GM20431 (cell line): ENCODE data around the gene TMED1.

Experiments used
- in situ Hi-C: fragments of 300-500 bp; cut with MseI, MboI; formaldehyde crosslinking; loops from one replicate; pipeline ENCODE4 v1.15.0; 2020; ENCODE audit warnings: low sequenced_read_pairs; ENCODE audit not compliant: unreplicated experiment

TMED1 gene

GRCh38 chr19:10836479-10837330 is 693 bp upstream of the TMED1 start:
- in situ Hi-C loops, result no loop called here

- in situ Hi-C loops, result no loop called here
Measured at GRCh38 chr19:10835089-10835753, 791 bp downstream of the TMED1 start.

GRCh38 chr19:10832939-10833296 is 3.1 kb downstream of the TMED1 start:
- in situ Hi-C loops, result no loop called here

- in situ Hi-C loops, result no loop called here
Measured at GRCh38 chr19:10831987-10832938, 3.7 kb downstream of the TMED1 start.

DNA sequence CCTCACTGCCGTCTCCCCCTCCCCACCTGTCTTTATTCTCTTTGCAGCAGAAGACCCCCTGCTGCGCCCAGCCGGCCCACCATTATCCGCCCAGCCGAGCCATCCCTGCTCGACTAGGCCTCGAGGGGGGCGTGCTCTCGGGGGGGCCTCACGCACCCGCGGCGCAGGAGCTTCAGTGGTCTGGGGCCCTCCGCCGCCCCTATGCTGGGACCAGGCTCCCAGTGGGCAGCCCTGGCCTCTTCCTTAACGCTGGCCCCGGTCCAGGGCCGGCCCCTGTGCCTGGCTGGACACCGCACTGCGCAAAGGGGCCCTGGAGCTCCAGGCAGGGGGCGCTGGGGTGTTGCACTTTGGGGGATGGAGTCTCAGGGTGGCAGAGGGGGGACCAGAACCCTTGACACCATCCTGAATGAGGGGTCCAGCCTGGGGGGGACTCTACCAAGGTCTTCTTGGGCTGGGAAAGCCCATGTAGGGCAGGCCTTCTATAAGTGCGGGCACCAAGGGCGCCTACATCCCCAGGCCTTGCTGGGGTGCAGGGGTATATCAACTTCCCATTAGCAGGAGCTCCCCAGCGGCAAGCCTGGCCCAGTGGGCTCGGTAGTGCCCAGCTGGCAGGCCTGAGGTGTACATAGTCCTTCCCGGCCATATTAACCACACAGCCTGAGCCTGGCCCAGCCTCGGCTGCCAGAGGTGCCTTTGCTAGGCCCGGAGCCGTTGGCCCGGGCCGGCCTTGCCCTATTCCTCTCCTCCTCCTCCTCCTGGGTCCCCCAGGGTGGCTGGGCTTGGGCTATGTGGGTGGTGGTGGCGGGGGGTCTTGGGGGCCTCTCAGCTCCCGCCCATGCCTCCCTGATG is 4.9 kb downstream of the TMED1 start:
- in situ Hi-C loops, result no loop called here

DNA sequence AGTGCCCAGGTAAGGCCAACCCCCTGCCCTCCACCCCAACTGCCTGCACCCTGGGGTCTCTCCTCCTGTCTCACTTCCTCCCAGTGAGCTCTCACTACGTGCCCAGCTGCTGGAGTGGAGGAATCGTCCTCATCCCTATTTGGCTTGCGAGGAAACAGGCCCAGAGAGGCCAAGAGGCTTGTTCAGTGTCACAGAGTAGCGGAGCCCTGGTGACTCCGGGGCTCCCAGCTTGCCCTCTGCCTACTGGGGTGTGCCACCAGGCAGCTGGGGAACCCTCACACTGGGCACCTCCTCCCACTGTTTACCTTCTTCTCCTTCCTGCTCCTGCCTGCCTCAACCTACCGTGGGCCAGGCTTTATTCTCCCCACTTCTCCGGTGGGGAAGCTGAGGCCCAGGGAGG is 5.6 kb downstream of the TMED1 start:
- in situ Hi-C loops, result no loop called here

DNA sequence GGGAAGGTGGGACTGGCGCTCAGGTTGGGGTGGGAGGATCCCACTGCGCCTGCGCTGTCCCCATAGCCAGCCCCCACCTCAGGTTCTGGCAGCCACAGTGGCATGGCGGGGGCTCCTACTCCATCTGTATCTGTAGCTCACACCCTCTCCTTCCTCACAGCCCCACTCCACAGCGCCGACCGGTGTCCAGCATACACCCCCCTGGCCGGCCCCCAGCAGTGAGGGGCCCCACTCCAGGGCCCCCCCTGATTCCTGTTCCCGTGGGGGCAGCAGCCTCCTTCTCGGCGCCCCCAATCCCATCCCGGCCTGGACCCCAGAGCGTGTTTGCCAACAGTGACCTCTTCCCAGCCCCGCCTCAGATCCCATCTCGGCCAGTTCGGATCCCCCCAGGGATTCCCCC is 6.0 kb downstream of the TMED1 start:
- in situ Hi-C loops, result no loop called here

- in situ Hi-C loops, result no loop called here
Measured at GRCh38 chr19:10828981-10829821, 6.8 kb downstream of the TMED1 start.

GRCh38 chr19:10826846-10827245 is 9.2 kb downstream of the TMED1 start:
- in situ Hi-C loops, result no loop called here

DNA sequence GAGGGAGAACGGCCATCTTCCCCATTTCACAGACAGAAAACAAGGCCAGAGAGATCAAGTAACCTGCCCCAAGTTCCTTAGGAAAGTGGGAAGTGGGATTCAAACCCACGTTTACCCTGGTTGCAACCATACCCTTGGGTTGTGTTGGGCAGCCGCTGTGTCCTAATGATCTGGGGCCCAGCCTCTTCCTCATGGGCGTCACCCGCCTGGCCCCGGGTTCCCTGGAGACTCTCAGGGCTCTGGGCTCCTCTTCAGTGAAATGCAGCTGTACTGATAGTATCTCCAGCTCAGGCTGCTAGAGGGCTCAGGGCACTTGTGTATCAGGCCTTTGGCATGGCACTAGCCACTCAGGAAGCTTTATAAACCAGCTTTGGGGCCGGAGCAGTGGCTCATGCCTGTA is 9.8 kb downstream of the TMED1 start:
- in situ Hi-C loops, result no loop called here

DNA sequence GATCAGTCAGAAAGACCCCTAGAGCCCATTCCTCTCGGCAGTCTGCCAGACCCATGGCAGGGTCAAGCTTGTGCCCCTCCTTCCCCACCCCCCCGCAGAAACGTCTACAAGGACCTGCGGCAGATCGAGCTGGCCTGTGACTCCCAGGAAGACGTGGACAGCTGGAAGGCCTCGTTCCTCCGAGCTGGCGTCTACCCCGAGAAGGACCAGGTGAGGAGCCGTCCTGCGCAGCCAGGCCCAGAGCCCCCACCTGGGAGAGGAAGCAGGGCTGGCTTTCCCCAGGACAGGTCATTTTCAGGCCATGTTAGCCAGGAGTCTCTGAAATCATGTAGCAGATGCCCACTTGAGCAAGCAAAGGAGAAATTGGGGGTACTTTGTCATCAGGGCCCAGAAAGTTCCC is 12.3 kb downstream of the TMED1 start:
- in situ Hi-C loops, result no loop called here

GRCh38 chr19:10820173-10820572 is 15.8 kb downstream of the TMED1 start:
- in situ Hi-C loops, result no loop called here

DNA sequence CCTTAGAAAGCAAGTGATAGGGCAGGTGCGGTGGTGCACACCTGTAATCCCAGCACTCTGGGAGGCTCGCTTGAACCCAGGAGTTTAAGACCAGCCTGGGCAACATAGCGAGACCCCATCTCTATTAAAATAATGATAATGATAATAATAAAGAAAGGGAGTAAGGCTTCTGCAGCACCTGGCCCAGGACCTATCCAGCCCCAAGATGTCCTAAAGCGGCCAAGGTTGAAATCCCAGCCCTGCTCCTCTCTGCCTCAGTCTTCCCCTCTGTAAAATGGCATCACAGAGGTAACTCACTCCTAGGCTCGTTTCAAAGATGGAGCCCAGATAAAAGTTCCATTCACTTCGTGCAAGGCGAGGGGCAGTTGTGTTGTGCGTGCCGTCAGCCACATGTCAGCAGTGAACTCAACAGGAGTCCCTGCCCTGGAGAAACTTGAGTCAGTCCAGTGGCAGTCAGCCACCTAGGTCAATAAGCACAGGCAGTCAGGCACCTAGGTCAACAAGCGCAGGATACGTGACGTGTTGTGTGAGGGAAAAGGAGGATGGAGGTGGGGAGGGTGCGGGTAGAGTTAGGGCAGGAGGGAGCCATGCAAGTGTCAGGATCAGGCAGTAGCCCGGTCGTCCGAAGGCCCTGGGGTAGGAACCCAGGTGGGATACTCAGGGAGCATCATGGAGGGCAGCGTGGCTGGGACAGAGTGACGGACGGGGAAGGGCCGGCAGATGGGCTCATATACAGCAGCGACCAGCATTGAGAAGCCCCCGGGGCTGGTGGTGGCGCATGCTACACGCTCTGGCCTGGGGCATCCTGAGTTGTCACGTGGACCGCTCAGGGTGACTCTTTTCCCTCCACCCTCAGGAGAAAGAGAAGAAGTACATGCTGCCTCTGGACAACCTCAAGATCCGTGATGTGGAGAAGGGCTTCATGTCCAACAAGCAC is 16.6 kb downstream of the TMED1 start:
- in situ Hi-C loops, result no loop called here

DNA sequence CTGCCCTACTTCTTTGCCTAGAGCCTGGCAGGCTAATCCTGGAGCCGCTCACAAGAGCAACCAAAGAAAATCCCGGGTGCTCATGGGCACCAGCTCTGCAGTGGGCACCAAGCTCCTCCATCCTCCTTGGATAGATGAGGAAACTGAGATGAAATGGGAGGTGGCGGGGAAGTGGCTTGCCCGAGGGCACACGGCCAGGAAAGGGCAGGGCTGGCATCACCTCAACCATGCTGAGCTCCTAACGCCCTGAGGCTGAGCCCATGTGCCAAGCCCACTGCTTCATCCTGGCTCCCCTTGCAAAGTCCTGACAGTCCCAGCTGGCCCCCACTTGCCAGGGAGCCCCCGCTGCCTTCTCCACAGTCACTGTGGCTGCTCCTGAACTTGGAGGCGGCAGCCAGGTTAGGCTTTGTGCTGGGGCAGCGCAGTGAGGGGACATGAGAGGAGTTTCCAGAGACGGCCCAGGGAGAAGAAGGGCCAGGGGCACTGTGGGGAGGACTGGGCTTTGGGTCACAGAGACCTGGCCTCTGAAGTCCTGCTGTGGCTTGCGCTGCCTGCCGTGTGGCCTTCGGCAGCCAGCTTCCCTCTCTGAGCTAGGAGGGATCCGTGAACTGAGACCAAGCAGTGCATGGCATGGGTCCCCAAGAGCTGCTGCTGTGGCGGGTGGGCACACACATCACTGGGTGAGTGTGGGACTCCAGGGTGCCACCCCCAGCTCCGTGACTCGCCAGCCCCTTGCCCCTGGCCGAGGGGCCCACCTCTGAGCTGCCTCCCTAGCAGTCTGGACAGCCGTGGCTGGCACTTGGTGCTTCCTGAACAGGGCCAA is 17.5 kb downstream of the TMED1 start:
- in situ Hi-C loops, result no loop called here

- in situ Hi-C loops, result no loop called here
Measured at GRCh38 chr19:10817291-10818038, 18.5 kb downstream of the TMED1 start.

DNA sequence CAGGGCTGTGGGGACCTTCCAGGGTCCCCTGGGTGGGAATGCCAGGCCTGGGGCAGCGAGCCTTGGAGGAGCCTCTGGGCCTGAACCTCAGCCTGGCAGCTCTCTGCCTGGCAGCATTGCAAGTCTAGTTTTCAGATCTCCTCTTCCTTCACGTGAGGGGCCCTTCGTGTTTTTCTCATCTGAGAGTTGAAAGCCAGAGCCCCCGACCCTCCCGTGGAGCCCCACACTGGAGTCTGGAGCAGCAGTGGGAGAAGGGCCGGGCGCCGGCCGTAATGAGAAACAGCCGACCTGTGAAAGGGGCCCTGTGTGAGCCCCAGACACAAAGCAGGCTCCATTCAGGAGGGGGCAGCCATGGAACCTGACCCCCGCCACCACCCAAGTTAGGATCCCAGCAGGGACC is 19.3 kb downstream of the TMED1 start:
- in situ Hi-C loops, result no loop called here
